Activated naive CD4-positive, alpha-beta T cell treated with anti-CD3 and anti-CD28 coated beads, Interleukin-2, amount 50 U/mL, for 24 hours (primary cell): ENCODE results near the gene LMF1.
"Not testable (repeated sequence)": the region's sequence is repeated elsewhere in the genome, so short reads cannot be mapped to it uniquely, and the experiment has no call there.

ENCODE experiments used
- H3K27ac Mint-ChIP-seq: one replicate; pipeline ENCODE4 v1.8.0; 2021; ENCODE audit warnings: mild to moderate bottlenecking, mixed read lengths
- H3K27me3 Mint-ChIP-seq: one replicate; pipeline ENCODE4 v1.8.0; 2021; ENCODE audit warnings: mixed read lengths
- H3K36me3 Mint-ChIP-seq: one replicate; pipeline ENCODE4 v1.8.0; 2021; ENCODE audit warnings: mixed read lengths
- H3K4me1 Mint-ChIP-seq: one replicate; pipeline ENCODE4 v1.8.0; 2021; ENCODE audit warnings: mixed read lengths
- H3K4me3 Mint-ChIP-seq: one replicate; pipeline ENCODE4 v1.8.0; 2021; ENCODE audit warnings: mild to moderate bottlenecking, mixed read lengths
- H3K9me3 Mint-ChIP-seq: one replicate; pipeline ENCODE4 v1.8.0; 2021; ENCODE audit warnings: mixed read lengths

Gene LMF1

GRCh38 chr16:959232-960040, 11.3 kb downstream of the LMF1 start:
- H3K27me3 Mint-ChIP-seq = no peaks in the 10 kb centered on the region
- no peaks in the 10 kb centered on the region for H3K9me3 Mint-ChIP-seq
- H3K36me3 Mint-ChIP-seq = no peaks in the 10 kb centered on the region
- H3K4me3 Mint-ChIP-seq = no peak overlapping the region
- peaks cover 33% of the 10 kb centered on the region for H3K4me1 Mint-ChIP-seq
- H3K27ac Mint-ChIP-seq = no peak overlapping the region

DNA sequence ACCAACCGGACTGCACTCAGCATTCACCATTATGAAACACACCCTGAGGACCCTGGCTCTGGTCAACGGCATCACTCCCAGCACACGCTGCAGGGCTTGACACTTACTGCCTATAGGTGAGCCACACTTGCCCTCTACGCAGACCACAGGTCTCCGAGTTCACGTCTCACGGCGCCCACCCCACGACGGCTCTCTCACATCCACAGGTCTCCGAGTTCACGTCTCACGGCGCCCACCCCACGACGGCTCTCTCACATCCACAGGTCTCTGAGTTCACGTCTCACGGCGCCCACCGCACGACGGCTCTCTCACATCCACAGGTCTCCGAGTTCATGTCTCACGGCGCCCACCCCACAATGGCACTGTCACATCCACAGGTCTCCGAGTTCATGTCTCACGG, 15.0 kb downstream of the LMF1 start:
- not testable (repeated sequence) for H3K36me3 Mint-ChIP-seq, H3K27me3 Mint-ChIP-seq, H3K27ac Mint-ChIP-seq

GRCh38 chr16:953818-954217, 17.0 kb downstream of the LMF1 start:
- not testable (repeated sequence) for H3K4me3 Mint-ChIP-seq, H3K9me3 Mint-ChIP-seq, H3K36me3 Mint-ChIP-seq, H3K27ac Mint-ChIP-seq, H3K27me3 Mint-ChIP-seq
- peaks cover 18% of the 10 kb centered on the region for H3K4me1 Mint-ChIP-seq

More for the DNA sequence above, 15.0 kb downstream of the LMF1 start:
- H3K9me3 Mint-ChIP-seq, H3K4me3 Mint-ChIP-seq: not testable (repeated sequence)
- peaks cover 22% of the 10 kb centered on the region for H3K4me1 Mint-ChIP-seq

DNA sequence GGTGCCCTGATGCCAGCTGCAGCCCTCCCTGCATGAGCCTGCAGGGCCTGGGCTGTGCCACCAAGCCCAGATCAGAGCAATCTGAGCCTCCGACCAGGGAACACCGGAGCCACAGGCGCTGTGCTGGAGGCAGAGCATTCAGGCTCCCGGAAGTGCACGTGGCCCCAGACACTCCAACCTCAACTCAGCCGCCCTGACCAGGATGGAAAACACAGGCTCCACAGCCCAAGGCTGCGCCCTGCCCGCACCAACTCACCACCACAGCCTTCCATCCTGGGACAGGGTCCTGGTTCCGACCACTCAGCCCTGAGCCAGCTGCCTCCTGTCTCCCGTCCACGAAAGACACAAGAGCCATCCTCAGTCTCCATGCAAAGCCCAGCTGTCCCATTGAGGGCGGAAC, 18.5 kb downstream of the LMF1 start:
- H3K4me1 Mint-ChIP-seq = peaks cover 13% of the 10 kb centered on the region
- H3K27ac Mint-ChIP-seq = no peak overlapping the region
- peaks cover 8% of the 10 kb centered on the region for H3K36me3 Mint-ChIP-seq
- H3K27me3 Mint-ChIP-seq = no peaks in the 10 kb centered on the region
- H3K4me3 Mint-ChIP-seq = no peak overlapping the region
- H3K9me3 Mint-ChIP-seq = no peaks in the 10 kb centered on the region

DNA sequence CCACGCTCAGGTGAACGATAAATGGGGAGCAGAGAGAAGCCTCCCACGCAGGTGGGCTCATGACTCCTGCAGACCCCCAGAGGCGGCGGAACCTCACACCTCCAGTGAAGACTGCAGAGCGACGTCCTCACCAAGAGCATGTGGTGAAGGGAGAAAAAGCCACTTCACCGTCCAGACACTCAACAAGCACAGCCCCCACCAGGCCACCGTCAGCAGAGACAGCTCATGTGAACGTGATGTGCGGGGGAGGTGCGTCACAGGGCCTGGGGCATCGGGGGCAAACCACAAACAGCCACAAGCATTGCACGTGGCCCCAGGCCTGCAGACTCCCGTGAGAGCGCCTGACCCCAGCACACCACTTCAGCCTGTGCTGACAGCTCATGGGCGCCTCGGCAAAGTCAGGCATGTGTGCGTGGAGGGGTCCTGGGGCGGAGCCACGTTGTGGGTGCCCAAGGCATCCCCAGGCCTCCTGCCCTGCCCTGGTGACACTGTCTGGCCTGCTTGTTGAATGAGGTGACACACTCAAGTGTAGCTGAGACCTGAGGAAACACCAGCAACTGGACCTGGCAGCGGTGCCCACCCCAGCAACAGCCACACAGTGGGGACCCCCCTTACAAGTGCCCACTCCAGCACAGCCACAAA, 19.0 kb downstream of the LMF1 start:
- Mint-ChIP-seq H3K27ac (no peak overlapping the region), H3K4me1 (peaks cover 10% of the 10 kb centered on the region), H3K36me3 (peaks cover 8% of the 10 kb centered on the region), H3K27me3 (no peaks in the 10 kb centered on the region), H3K4me3 (no peak overlapping the region), H3K9me3 (no peaks in the 10 kb centered on the region)

DNA sequence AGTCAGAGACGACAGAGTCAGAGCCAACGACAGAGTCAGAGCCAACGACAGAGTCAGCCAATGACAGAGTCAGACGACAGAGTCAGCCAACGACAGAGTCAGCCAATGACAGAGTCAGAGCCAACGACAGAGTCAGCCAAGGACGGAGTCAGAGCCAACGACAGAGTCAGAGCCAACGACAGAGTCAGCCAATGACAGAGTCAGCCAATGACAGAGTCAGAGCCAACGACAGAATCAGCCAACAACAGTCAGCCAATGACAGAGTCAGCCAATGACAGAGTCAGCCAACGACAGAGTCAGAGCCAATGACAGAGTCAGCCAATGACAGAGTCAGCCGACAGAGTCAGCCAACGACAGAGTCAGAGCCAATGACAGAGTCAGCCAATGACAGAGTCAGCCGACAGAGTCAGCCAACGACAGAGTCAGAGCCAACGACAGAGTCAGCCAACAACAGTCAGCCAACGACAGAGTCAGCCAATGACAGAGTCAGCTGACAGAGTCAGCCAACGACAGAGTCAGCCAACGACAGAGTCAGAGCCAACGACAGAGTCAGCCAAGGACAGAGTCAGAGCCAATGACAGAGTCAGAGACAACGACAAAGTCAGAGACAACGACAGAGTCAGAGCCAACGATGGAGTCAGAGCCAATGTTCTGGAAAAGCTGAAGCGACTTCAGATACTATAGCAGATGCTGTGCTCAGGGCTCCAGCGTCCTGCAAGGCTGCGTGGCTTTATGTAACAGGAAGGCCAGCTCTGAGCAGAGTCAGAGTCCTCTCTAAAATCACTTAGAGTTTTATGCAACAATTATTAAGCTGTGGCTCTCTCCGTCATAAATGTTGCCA, 19.8 kb downstream of the LMF1 start:
- not testable (repeated sequence) for H3K4me1 Mint-ChIP-seq, H3K9me3 Mint-ChIP-seq, H3K4me3 Mint-ChIP-seq, H3K36me3 Mint-ChIP-seq, H3K27ac Mint-ChIP-seq, H3K27me3 Mint-ChIP-seq

DNA sequence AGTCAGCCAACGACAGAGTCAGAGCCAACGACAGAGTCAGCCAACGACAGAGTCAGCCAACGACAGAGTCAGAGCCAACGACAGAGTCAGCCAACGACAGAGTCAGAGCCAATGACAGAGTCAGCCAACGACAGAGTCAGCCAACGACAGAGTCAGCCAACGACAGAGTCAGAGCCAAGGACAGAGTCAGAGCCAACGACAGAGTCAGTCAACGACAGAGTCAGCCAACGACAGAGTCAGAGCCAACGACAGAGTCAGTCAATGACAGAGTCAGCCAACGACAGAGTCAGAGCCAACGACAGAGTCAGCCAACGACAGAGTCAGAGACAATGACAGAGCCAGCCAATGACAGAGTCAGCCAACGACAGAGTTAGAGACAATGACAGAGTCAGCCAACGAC, 22.0 kb downstream of the LMF1 start:
- H3K9me3 Mint-ChIP-seq, H3K27me3 Mint-ChIP-seq, H3K4me1 Mint-ChIP-seq, H3K4me3 Mint-ChIP-seq, H3K27ac Mint-ChIP-seq: not testable (repeated sequence)
- peaks cover 14% of the 10 kb centered on the region for H3K36me3 Mint-ChIP-seq

DNA sequence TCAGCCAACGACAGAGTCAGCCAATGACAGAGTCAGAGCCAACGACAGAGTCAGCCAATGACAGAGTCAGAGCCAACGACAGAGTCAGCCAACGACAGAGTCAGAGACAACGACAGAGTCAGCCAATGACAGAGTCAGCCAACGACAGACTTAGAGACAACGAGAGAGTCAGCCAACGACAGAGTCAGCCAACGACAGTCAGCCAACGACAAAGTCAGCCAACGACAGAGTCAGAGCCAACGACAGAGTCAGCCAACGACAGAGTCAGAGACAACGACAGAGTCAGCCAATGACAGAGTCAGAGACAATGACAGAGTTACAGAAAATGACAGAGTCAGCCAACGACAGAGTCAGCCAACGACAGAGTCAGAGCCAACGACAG, 22.9 kb downstream of the LMF1 start:
- not testable (repeated sequence) for H3K4me3 Mint-ChIP-seq, H3K27me3 Mint-ChIP-seq, H3K9me3 Mint-ChIP-seq, H3K27ac Mint-ChIP-seq, H3K4me1 Mint-ChIP-seq
- peaks cover 16% of the 10 kb centered on the region for H3K36me3 Mint-ChIP-seq

DNA sequence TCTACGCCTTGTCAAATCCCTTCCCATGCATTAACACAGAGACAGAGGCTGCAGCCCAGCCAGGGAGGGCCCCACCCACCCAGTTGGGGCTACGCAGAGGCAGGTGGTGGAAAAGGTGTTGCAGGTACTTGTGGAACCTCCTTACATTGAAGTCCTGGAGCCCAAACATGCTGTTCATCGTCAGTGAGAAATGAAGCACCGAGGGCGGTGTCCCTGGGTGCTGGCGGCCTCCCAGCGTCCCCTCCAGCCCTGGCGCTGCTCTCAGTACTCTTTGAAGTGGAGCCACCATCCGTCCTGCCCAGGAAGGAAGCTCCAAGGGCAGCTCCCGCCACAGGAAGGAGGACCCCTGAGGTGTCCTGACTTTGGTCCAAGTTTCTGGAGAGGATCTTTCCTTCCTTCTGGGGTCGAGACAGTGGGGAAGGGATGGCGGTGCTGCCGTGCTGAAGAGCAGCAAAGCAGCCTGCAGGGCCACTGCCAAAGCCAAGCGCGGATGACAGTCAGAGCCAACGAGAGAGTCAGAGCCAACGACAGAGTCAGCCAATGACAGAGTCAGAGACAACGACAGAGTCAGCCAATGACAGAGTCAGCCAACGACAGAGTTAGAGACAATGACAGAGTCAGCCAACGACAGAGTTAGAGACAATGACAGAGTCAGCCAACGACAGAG, 23.4 kb downstream of the LMF1 start:
- Mint-ChIP-seq H3K4me1 (peaks cover 3% of the 10 kb centered on the region), H3K36me3 (peaks cover 20% of the 10 kb centered on the region), H3K27me3 (no peaks in the 10 kb centered on the region), H3K9me3 (no peaks in the 10 kb centered on the region), H3K4me3 (no peak overlapping the region), H3K27ac (no peak overlapping the region)

GRCh38 chr16:946048-946395, 24.8 kb downstream of the LMF1 start:
- H3K4me3 Mint-ChIP-seq = no peak overlapping the region
- H3K27me3 Mint-ChIP-seq = no peaks in the 10 kb centered on the region
- H3K27ac Mint-ChIP-seq = no peak overlapping the region
- H3K36me3 Mint-ChIP-seq = peaks cover 27% of the 10 kb centered on the region
- H3K4me1 Mint-ChIP-seq = no peaks in the 10 kb centered on the region
- no peaks in the 10 kb centered on the region for H3K9me3 Mint-ChIP-seq

DNA sequence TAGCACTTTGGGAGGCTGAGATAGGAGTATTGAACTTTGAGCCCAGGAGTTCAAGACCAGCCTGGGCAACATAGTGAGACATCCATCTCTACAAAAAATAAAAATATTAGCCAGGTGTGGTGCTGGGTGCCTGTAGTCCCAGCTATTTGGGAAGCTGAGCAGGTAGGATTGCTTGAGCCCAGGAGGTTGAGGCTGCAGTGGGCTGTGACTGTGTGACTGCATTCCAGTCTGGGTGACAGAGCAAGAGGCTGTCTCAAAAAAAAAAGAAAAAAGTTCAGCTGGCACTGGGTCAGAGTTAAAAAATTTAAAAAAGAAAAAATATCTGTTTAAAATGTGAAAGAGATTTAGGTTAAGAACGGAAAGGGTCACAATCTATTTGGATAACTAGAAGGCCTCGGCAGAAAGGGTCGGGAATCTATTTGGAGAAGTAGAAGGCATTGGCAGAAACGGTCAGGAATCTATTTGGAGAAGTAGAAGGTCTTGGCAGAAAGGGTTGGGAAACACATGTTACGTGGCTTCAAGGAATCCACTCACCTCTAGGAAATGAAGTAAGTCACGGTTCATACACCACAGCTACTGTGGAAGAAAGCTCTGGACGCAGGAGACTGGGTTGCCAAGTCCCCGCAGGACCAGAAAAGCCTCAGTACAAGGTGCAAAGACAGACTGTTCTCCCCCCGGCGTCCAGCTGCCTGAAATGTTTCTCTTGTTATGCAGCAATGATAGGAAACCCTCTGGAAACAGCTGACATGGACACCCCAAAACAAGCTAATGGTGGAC, 25.3 kb downstream of the LMF1 start:
- H3K9me3 Mint-ChIP-seq = no peaks in the 10 kb centered on the region
- H3K36me3 Mint-ChIP-seq = peaks cover 31% of the 10 kb centered on the region
- no peaks in the 10 kb centered on the region for H3K4me1 Mint-ChIP-seq
- no peak overlapping the region for H3K27ac Mint-ChIP-seq
- no peaks in the 10 kb centered on the region for H3K27me3 Mint-ChIP-seq
- H3K4me3 Mint-ChIP-seq = no peak overlapping the region

- no peaks in the 10 kb centered on the region for H3K27me3 Mint-ChIP-seq
- H3K27ac Mint-ChIP-seq = no peak overlapping the region
- H3K4me3 Mint-ChIP-seq = no peak overlapping the region
- no peaks in the 10 kb centered on the region for H3K4me1 Mint-ChIP-seq
- no peaks in the 10 kb centered on the region for H3K9me3 Mint-ChIP-seq
- H3K36me3 Mint-ChIP-seq = peaks cover 31% of the 10 kb centered on the region
Measured at GRCh38 chr16:943971-944370, 26.8 kb downstream of the LMF1 start.

GRCh38 chr16:942436-943060, 28.2 kb downstream of the LMF1 start:
- H3K36me3 Mint-ChIP-seq = peaks cover 29% of the 10 kb centered on the region
- H3K9me3 Mint-ChIP-seq = no peaks in the 10 kb centered on the region
- H3K27ac Mint-ChIP-seq = no peak overlapping the region
- no peaks in the 10 kb centered on the region for H3K4me1 Mint-ChIP-seq
- H3K4me3 Mint-ChIP-seq = no peak overlapping the region
- H3K27me3 Mint-ChIP-seq = no peaks in the 10 kb centered on the region

DNA sequence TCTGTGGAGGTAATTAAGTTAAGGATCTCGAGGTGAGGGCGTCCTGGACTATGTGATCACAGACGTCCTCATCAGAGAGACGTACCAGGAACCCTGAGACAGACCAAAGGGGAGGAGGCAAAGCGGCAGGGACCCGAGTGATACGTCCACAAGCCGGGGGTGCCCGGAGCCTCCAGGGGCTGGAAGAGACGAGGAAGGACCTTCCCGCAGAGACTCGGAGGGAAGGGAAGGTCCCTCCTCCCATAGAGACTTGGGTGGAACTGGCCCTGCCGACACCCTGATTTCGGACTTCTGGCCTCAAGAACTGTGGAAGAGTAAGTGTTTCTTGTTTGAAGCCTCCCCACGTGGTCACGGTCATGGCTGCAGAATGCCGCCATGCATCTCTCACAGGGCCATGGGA, 30.8 kb downstream of the LMF1 start:
- Mint-ChIP-seq H3K9me3 (no peaks in the 10 kb centered on the region), H3K27me3 (no peaks in the 10 kb centered on the region), H3K36me3 (peaks cover 27% of the 10 kb centered on the region), H3K4me1 (no peaks in the 10 kb centered on the region), H3K27ac (no peak overlapping the region), H3K4me3 (no peak overlapping the region)

DNA sequence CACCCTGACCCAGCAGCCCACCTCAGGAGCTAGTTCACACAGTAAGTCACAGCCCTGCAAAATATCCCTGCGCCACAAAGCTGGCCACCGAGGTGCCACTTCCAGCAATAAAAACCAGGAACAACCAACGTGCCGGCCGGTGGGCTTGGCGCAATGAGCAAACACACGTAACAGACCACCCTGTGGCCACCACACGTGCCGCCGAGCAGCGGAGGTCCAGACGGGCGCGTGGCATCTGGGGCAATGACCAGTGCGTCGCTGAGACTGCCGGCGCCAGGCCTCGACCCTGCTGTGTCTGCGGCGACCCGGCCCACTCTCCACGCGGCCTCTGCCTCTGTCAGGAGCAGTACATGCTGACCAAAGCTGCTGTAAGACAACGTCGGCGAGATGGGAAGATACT, 31.5 kb downstream of the LMF1 start:
- H3K4me1 Mint-ChIP-seq = no peaks in the 10 kb centered on the region
- H3K27ac Mint-ChIP-seq = no peak overlapping the region
- no peak overlapping the region for H3K4me3 Mint-ChIP-seq
- H3K27me3 Mint-ChIP-seq = no peaks in the 10 kb centered on the region
- no peaks in the 10 kb centered on the region for H3K9me3 Mint-ChIP-seq
- peaks cover 25% of the 10 kb centered on the region for H3K36me3 Mint-ChIP-seq
